ENCODE measurements around the gene FRMD4A. TPM values are rescaled to one million over a fixed set of nuclear protein-coding genes. Genes with fewer than 3 reads are reported as not detected.

FRMD4A gene
- total RNA-seq, 2 experiments from 2014 or later, result 3.1 to 3.7 TPM

GRCh38 chr10:14003517-14004184, 327.1 kb downstream of the FRMD4A start:
- H3K27ac Mint-ChIP-seq, result peak overlapping the region; percentile 52

GRCh38 chr10:14001298-14002040, 329.3 kb downstream of the FRMD4A start:
- DNase-seq (no peak), ATAC-seq (ENCODE audit: poor library complexity) (no peak)
- TF ChIP-seq CTCF (IDR thresholded peaks at IDR 0.05), result no peak
- intact Hi-C loops (cut with DNase I, micrococcal nuclease), result loop anchor here in 1 of 2 experiments (5.0 to 10.0 kb wide), 2 partner anchors 41 to 553 kb away; no protein-coding TSS in a partner anchor
- CTCF ChIA-PET, result no interaction called here
- H3K27me3 Mint-ChIP-seq, result no peaks in the 10 kb centered on the region
- H3K4me3 Mint-ChIP-seq, result no peak overlapping the region
- Histone ChIP-seq H3K4me3 (ENCODE audit: low read length) (no peak overlapping the region), H3K36me3 (ENCODE audit: insufficient read depth, low read length) (no peaks in the 10 kb centered on the region), H3K9me3 (ENCODE audit: control insufficient read depth in 1 of 2, insufficient read depth in 1 of 2, low read length in 2 of 2) (no peaks in the 10 kb centered on the region), H3K4me1 (ENCODE audit: insufficient read depth, low read length) (peaks cover 19% of the 10 kb centered on the region), H3K27me3 (ENCODE audit: control insufficient read depth in 1 of 2, insufficient read depth in 2 of 2, low read length in 2 of 2) (no peaks in the 10 kb centered on the region), H3K27ac (ENCODE audit: low read depth in 1 of 2, low read length in 2 of 2) (no peak overlapping the region)
- peaks cover 42% of the 10 kb centered on the region for H3K4me1 Mint-ChIP-seq (ENCODE audit: low read depth)
- peaks cover 4% of the 10 kb centered on the region for H3K9me3 Mint-ChIP-seq
- POLR2A ChIA-PET, result interaction anchor here (0.7 to 1.3 kb wide), 2 partner anchors 8 kb away, joined by 3 to 4 read pairs; no protein-coding TSS in a partner anchor
- H3K36me3 Mint-ChIP-seq (ENCODE audit: low read depth), result no peaks in the 10 kb centered on the region
- no peak overlapping the region for H3K27ac Mint-ChIP-seq

More at GRCh38 chr10:14003517-14004184, 327.1 kb downstream of the FRMD4A start:
- Histone ChIP-seq H3K9me3 (ENCODE audit: control insufficient read depth in 1 of 2, insufficient read depth in 1 of 2, low read length in 2 of 2) (no peaks in the 10 kb centered on the region), H3K27ac (ENCODE audit: low read depth in 1 of 2, low read length in 2 of 2) (peak overlapping the region in 1 of 2 donors; percentile 36), H3K36me3 (ENCODE audit: insufficient read depth, low read length) (no peaks in the 10 kb centered on the region), H3K4me3 (ENCODE audit: low read length) (no peak overlapping the region), H3K4me1 (ENCODE audit: insufficient read depth, low read length) (peaks cover 33% of the 10 kb centered on the region), H3K27me3 (ENCODE audit: control insufficient read depth in 1 of 2, insufficient read depth in 2 of 2, low read length in 2 of 2) (no peaks in the 10 kb centered on the region)
- peaks cover 56% of the 10 kb centered on the region for H3K4me1 Mint-ChIP-seq (ENCODE audit: low read depth)
- peak; percentile 88 for ATAC-seq (ENCODE audit: poor library complexity)
- H3K4me3 Mint-ChIP-seq, result peak overlapping the region; percentile 34
- no peak for TF ChIP-seq CTCF (IDR thresholded peaks at IDR 0.05)
- POLR2A ChIA-PET, result no interaction called here
- peak in 5 of 14 experiments; percentile 18 to 64 (median 59) for DNase-seq
- peaks cover under 1% of the 10 kb centered on the region for H3K9me3 Mint-ChIP-seq
- CTCF ChIA-PET, result no interaction called here
- intact Hi-C loops (cut with DNase I, micrococcal nuclease), result loop anchor here in 1 of 2 experiments (5.0 to 10.0 kb wide), 2 partner anchors 39 to 551 kb away; no protein-coding TSS in a partner anchor
- no peaks in the 10 kb centered on the region for H3K36me3 Mint-ChIP-seq (ENCODE audit: low read depth)
- no peaks in the 10 kb centered on the region for H3K27me3 Mint-ChIP-seq

GRCh38 chr10:13998163-13998835, 332.4 kb downstream of the FRMD4A start:
- Histone ChIP-seq H3K36me3 (ENCODE audit: insufficient read depth, low read length) (no peaks in the 10 kb centered on the region), H3K4me1 (ENCODE audit: insufficient read depth, low read length) (peaks cover 12% of the 10 kb centered on the region), H3K4me3 (ENCODE audit: low read length) (no peak overlapping the region), H3K9me3 (ENCODE audit: control insufficient read depth in 1 of 2, insufficient read depth in 1 of 2, low read length in 2 of 2) (no peaks in the 10 kb centered on the region), H3K27ac (ENCODE audit: low read depth in 1 of 2, low read length in 2 of 2) (no peak overlapping the region), H3K27me3 (ENCODE audit: control insufficient read depth in 1 of 2, insufficient read depth in 2 of 2, low read length in 2 of 2) (no peaks in the 10 kb centered on the region)
- Mint-ChIP-seq H3K9me3 (peaks cover 4% of the 10 kb centered on the region), H3K36me3 (ENCODE audit: low read depth) (no peaks in the 10 kb centered on the region), H3K4me3 (no peak overlapping the region), H3K27me3 (no peaks in the 10 kb centered on the region), H3K4me1 (ENCODE audit: low read depth) (peaks cover 43% of the 10 kb centered on the region), H3K27ac (no peak overlapping the region)
- ATAC-seq (ENCODE audit: poor library complexity) (no peak), DNase-seq (no peak)
- POLR2A ChIA-PET, result no interaction called here
- intact Hi-C loops (cut with DNase I, micrococcal nuclease), result no loop called here
- TF ChIP-seq CTCF (IDR thresholded peaks at IDR 0.05), result no peak
- CTCF ChIA-PET, result interaction anchor here (0.6 kb wide), 1 partner anchor 244 kb away, joined by 3 read pairs; no protein-coding TSS in a partner anchor
